Measurements from ENCODE around the gene RPS18. TPM values are rescaled to one million over a fixed set of nuclear protein-coding genes. Genes with fewer than 3 reads are reported as not detected.
A peak's percentile ranks its signal among the peaks of the same experiment; 100 is the strongest.
"Not testable (repeated sequence)": the region's sequence is repeated elsewhere in the genome, so short reads cannot be mapped to it uniquely, and the experiment has no call there.

The RPS18 gene
- total and polyA plus RNA-seq, 3 experiments from 2014 or later: 3,797 to 7,106 (median 3,852) TPM

DNA sequence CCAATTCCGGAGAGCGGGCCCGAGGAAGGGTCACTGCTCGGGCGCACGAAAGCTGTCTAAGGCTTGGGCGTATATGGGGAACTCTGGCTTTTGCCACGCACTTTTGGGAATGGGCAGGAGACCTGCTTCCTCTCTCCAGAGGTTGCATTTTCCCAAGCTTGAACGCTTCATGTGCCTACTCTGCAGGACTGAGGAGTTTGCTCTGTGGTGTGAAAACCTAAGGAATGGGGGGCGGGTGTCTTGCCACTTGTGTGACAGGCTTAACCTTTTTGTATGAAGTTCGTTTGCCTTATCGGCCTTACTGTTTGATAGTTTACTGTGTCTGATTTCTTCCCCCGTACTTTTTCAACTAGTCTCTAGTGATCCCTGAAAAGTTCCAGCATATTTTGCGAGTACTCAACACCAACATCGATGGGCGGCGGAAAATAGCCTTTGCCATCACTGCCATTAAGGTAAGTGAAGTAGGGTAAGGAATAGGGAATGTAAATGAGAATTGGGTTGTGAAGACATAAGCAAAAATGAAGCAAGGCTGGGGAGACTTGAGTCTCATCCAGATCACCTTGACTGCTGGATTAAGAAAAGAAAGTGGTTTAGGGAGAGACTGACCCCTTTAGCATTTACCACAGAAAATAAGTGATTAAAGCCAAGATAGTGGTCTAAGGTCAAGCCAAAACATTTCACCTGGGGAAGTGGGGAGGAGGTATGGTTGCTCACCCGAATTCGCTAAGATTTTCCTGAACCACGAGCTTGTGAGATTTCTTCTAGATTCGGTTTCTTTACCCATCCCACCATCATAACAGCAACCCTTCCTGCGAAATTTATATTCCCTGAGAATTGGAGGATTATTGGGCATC, 627 bp downstream of the RPS18 start:
- Mint-ChIP-seq H3K27ac (peak overlapping the region; percentile 98 to 100 (median 99)), H3K27me3 (no peaks in the 10 kb centered on the region), H3K4me3 (peak overlapping the region; percentile 98 to 100 (median 99)), H3K4me1 (peaks cover 63 to 81% (median 74%) of the 10 kb centered on the region in 3 donors), H3K36me3 (peaks cover 0 to 84% (median 21%) of the 10 kb centered on the region in 3 donors), H3K9me3 (no peaks in the 10 kb centered on the region)
- CTCF ChIA-PET: interaction anchor here (1.0 to 4.6 kb wide), 13 partner anchors 10 to 299 kb away, joined by 3 to 33 read pairs (median 5); partner anchors contain the start of genes PFDN6, WDR46 and ZBTB22
- H3K4me3 ChIP-seq (ENCODE audit: low read length): peak overlapping the region; percentile 79
- peak overlapping the region; percentile 92 for H3K27ac ChIP-seq (ENCODE audit: low read depth, low read length)
- POLR2A ChIA-PET: interaction anchor here (0.6 to 3.4 kb wide), 17 partner anchors 10 to 308 kb away, joined by 3 to 43 read pairs (median 5); partner anchors contain the start of genes BAK1, CUTA, PFDN6 and RGL2
- DNase-seq: no peak
- peaks cover 44% of the 10 kb centered on the region for H3K36me3 ChIP-seq (ENCODE audit: insufficient read depth, low read length)
- no peaks in the 10 kb centered on the region for H3K27me3 ChIP-seq (ENCODE audit: insufficient read depth, low read length, poor library complexity, severe bottlenecking)
- peaks cover 51% of the 10 kb centered on the region for H3K4me1 ChIP-seq (ENCODE audit: insufficient read depth, low read length)
- H3K9me3 ChIP-seq (ENCODE audit: low read length): no peaks in the 10 kb centered on the region

- no peaks in the 10 kb centered on the region for H3K9me3 Mint-ChIP-seq
- H3K27me3 Mint-ChIP-seq: no peaks in the 10 kb centered on the region
- ChIA-PET CTCF (interaction anchor here (4.6 kb wide), 1 partner anchor 23 kb away, joined by 33 read pairs; no protein-coding TSS in a partner anchor), POLR2A (interaction anchor here (3.2 kb wide), 1 partner anchor 25 kb away, joined by 22 read pairs; the partner anchor contains the start of gene RGL2)
- peaks cover 69 to 90% (median 82%) of the 10 kb centered on the region in 3 donors for H3K4me1 Mint-ChIP-seq
- DNase-seq: no peak
- H3K4me3 Mint-ChIP-seq: peak overlapping the region; percentile 98 to 100 (median 99)
- H3K36me3 Mint-ChIP-seq: peaks cover 0 to 82% (median 19%) of the 10 kb centered on the region in 3 donors
- Histone ChIP-seq H3K27me3 (ENCODE audit: insufficient read depth, low read length, poor library complexity, severe bottlenecking) (no peaks in the 10 kb centered on the region), H3K36me3 (ENCODE audit: insufficient read depth, low read length) (peaks cover 36% of the 10 kb centered on the region), H3K27ac (ENCODE audit: low read depth, low read length) (peak overlapping the region; percentile 92), H3K9me3 (ENCODE audit: low read length) (no peaks in the 10 kb centered on the region), H3K4me1 (ENCODE audit: insufficient read depth, low read length) (peaks cover 59% of the 10 kb centered on the region), H3K4me3 (ENCODE audit: low read length) (peak overlapping the region; percentile 79)
- H3K27ac Mint-ChIP-seq: peak overlapping the region; percentile 98 to 100 (median 99)
Measured at GRCh38 chr6:33273129-33273923, 1.5 kb downstream of the RPS18 start.

GRCh38 chr6:33273924-33274902, 2.3 kb downstream of the RPS18 start:
- H3K9me3 Mint-ChIP-seq: no peaks in the 10 kb centered on the region
- no peaks in the 10 kb centered on the region for H3K27me3 Mint-ChIP-seq
- peak overlapping the region; percentile 92 to 100 (median 99) for H3K27ac Mint-ChIP-seq
- peaks cover 0 to 82% (median 16%) of the 10 kb centered on the region in 3 donors for H3K36me3 Mint-ChIP-seq
- Histone ChIP-seq H3K36me3 (ENCODE audit: insufficient read depth, low read length) (peaks cover 27% of the 10 kb centered on the region), H3K4me1 (ENCODE audit: insufficient read depth, low read length) (peaks cover 68% of the 10 kb centered on the region), H3K9me3 (ENCODE audit: low read length) (no peaks in the 10 kb centered on the region), H3K4me3 (ENCODE audit: low read length) (no peak overlapping the region), H3K27ac (ENCODE audit: low read depth, low read length) (peak overlapping the region; percentile 68), H3K27me3 (ENCODE audit: insufficient read depth, low read length, poor library complexity, severe bottlenecking) (no peaks in the 10 kb centered on the region)
- H3K4me1 Mint-ChIP-seq: peaks cover 73 to 92% (median 90%) of the 10 kb centered on the region in 3 donors
- ChIA-PET CTCF (no interaction called here), POLR2A (no interaction called here)
- H3K4me3 Mint-ChIP-seq: peak overlapping the region; percentile 84 to 100 (median 99)
- DNase-seq: no peak

- peaks cover 0 to 90% (median 12%) of the 10 kb centered on the region in 3 donors for H3K36me3 Mint-ChIP-seq
- Histone ChIP-seq H3K4me3 (ENCODE audit: low read length) (peak overlapping the region; percentile 80), H3K36me3 (ENCODE audit: insufficient read depth, low read length) (peaks cover 24% of the 10 kb centered on the region), H3K4me1 (ENCODE audit: insufficient read depth, low read length) (peaks cover 59% of the 10 kb centered on the region), H3K27ac (ENCODE audit: low read depth, low read length) (peak overlapping the region; percentile 68)
- H3K4me3 Mint-ChIP-seq: peak overlapping the region; percentile 83 to 98 (median 87)
- not testable (repeated sequence) for H3K27me3 ChIP-seq (ENCODE audit: insufficient read depth, low read length, poor library complexity, severe bottlenecking); DNase-seq; H3K9me3 ChIP-seq (ENCODE audit: low read length); H3K9me3 Mint-ChIP-seq; H3K27me3 Mint-ChIP-seq
- H3K27ac Mint-ChIP-seq: peak overlapping the region; percentile 16 to 99 (median 94)
- ChIA-PET CTCF (interaction anchor here (0.6 to 3.8 kb wide), 7 partner anchors 13 to 1834 kb away, joined by 3 to 38 read pairs (median 11); partner anchors contain the start of genes PFDN6, RGL2 and WDR46), POLR2A (interaction anchor here (1.0 to 2.8 kb wide), 7 partner anchors 11 to 202 kb away, joined by 3 to 41 read pairs (median 17); partner anchors contain the start of genes HLA-DPA1, PFDN6, RGL2 and WDR46)
- peaks cover 64 to 95% (median 84%) of the 10 kb centered on the region in 3 donors for H3K4me1 Mint-ChIP-seq
Measured at GRCh38 chr6:33275795-33276580, 4.1 kb downstream of the RPS18 start.

GRCh38 chr6:33276581-33276863, 4.6 kb downstream of the RPS18 start:
- Mint-ChIP-seq H3K27me3 (no peaks in the 10 kb centered on the region), H3K27ac (peak overlapping the region; percentile 16 to 99 (median 94)), H3K9me3 (no peaks in the 10 kb centered on the region), H3K4me1 (peaks cover 64 to 95% (median 84%) of the 10 kb centered on the region in 3 donors), H3K36me3 (peaks cover 0 to 90% (median 15%) of the 10 kb centered on the region in 3 donors), H3K4me3 (peak overlapping the region; percentile 83 to 98 (median 87))
- Histone ChIP-seq H3K4me3 (ENCODE audit: low read length) (peak overlapping the region; percentile 80), H3K4me1 (ENCODE audit: insufficient read depth, low read length) (peaks cover 57% of the 10 kb centered on the region), H3K36me3 (ENCODE audit: insufficient read depth, low read length) (peaks cover 24% of the 10 kb centered on the region), H3K9me3 (ENCODE audit: low read length) (no peaks in the 10 kb centered on the region), H3K27me3 (ENCODE audit: insufficient read depth, low read length, poor library complexity, severe bottlenecking) (no peaks in the 10 kb centered on the region), H3K27ac (ENCODE audit: low read depth, low read length) (peak overlapping the region; percentile 68)
- no peak for DNase-seq
- ChIA-PET POLR2A (interaction anchor here (0.6 to 2.8 kb wide), 14 partner anchors 11 to 305 kb away, joined by 3 to 41 read pairs (median 4); partner anchors contain the start of genes HLA-DPA1, PFDN6, RGL2 and WDR46), CTCF (interaction anchor here (0.9 to 3.8 kb wide), 10 partner anchors 12 to 431 kb away, joined by 3 to 38 read pairs (median 10); partner anchors contain the start of genes PFDN6, RGL2 and WDR46)

DNA sequence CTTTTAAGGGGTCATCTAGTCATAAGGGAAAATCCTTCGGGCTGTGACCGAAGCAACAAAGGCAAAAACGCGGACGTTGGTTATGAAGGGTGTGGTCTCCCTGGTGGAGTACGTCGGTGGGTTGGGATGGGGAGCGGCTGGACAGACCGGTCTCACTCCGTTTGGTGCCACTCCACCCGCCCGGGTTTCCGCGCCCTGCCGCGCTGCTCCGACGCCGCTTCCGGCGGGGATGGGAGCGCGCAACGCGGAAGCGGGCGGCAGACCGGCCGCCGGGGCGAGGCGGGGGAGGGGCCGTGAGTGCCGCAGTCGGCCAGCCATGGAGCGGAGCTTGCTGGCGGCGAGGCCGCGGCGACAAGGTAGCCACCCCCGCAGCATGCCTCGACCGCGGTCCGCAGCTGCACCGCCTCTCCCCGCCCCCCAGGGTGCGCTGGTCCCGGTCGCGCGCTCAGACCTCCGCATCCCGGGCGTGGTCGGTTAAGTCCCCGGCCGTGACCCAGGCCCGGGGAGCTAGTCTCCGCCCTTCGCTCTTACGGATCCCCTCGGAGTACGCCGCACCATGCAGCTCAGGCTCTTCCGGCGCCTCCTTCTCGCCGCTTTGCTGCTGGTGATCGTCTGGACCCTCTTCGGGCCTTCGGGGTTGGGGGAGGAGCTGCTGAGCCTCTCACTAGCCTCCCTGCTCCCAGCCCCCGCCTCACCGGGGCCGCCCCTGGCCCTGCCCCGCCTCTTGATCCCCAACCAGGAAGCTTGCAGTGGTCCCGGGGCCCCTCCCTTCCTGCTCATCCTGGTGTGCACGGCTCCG, 5.2 kb downstream of the RPS18 start, which contains the start of gene B3GALT4:
TSS of gene B3GALT4 (plus strand) at position 260 of the 799 bp plus-strand sequence. CDS start at position 557, 297 bp downstream.
- Histone ChIP-seq H3K27ac (ENCODE audit: low read depth, low read length) (peak within 1 kb of the TSS; percentile 68), H3K36me3 (ENCODE audit: insufficient read depth, low read length) (peaks cover 26% of the 10 kb centered on the region), H3K4me3 (ENCODE audit: low read length) (peak within 1 kb of the TSS; percentile 80), H3K9me3 (ENCODE audit: low read length) (no peaks in the 10 kb centered on the region), H3K4me1 (ENCODE audit: insufficient read depth, low read length) (peaks cover 57% of the 10 kb centered on the region), H3K27me3 (ENCODE audit: insufficient read depth, low read length, poor library complexity, severe bottlenecking) (no peaks in the 10 kb centered on the region)
- CTCF ChIA-PET: interaction anchor here (0.6 to 3.8 kb wide), 18 partner anchors 11 to 432 kb away, joined by 3 to 38 read pairs (median 4); partner anchors contain the start of genes PFDN6, RGL2 and WDR46
- peaks cover 0 to 89% (median 16%) of the 10 kb centered on the region in 3 donors for H3K36me3 Mint-ChIP-seq
- POLR2A ChIA-PET: interaction anchor here (0.6 to 2.8 kb wide), 20 partner anchors 10 to 305 kb away, joined by 3 to 41 read pairs (median 4); partner anchors contain the start of genes HLA-DPA1, PFDN6, RGL2 and RING1
- H3K27ac Mint-ChIP-seq: peak within 1 kb of the TSS; percentile 90 to 99 (median 94)
- H3K9me3 Mint-ChIP-seq: no peaks in the 10 kb centered on the region
- H3K4me1 Mint-ChIP-seq: peaks cover 61 to 92% (median 79%) of the 10 kb centered on the region in 3 donors
- peak; percentile 58 to 79 (median 73) for DNase-seq
- H3K4me3 Mint-ChIP-seq: peak within 1 kb of the TSS; percentile 88 to 98 (median 89)
- H3K27me3 Mint-ChIP-seq: no peaks in the 10 kb centered on the region

Measured in CD8-positive, alpha-beta memory T cell (primary cell).